GM12878 (cell line): Measurements from ENCODE around the gene SPAAR. TPM values are rescaled to one million over a fixed set of nuclear protein-coding genes. Genes with fewer than 3 reads are reported as not detected.
"Not testable (repeated sequence)": the region's sequence is repeated elsewhere in the genome, so short reads cannot be mapped to it uniquely, and the experiment has no call there.

Experiments used
- ATAC-seq: fragments of 200-7000 bp; cut with Tn5 transposase; 3 replicates; pipeline ENCODE4 v1.9.1; 2020; ENCODE audit warnings: mild to moderate bottlenecking, moderate library complexity
- BruUV-seq: library from RNA; stranded (reverse); fragments of 400-500 nt; replicated peaks from 2 replicates; lab custom pipeline; 2021; lab: Mats Ljungman, UMichigan
- CTCF ChIA-PET: fragments of 300-600 bp; sonication (Branson Sonifier 250); formaldehyde crosslinking; extraction: SDS; loops from one replicate; lab custom pipeline; 2021; ENCODE audit warnings: inconsistent platforms; lab: Yijun Ruan, JAX
- POLR2A ChIA-PET: fragments of 350-600 bp; formaldehyde crosslinking; extraction: SDS; loops from one replicate; lab custom pipeline; 2021; ENCODE audit warnings: inconsistent platforms; lab: Charles Lee
- RAD21 ChIA-PET: fragments of 300-600 bp; sonication (Branson Sonifier 250); formaldehyde crosslinking; loops from one replicate; lab custom pipeline; 2023; ENCODE audit warnings: antibody characterized with exemption; ENCODE audit not compliant: unreplicated experiment; lab: Charles Lee
- SMC1A ChIA-PET: fragments of 300-600 bp; sonication (Branson Sonifier 250); formaldehyde crosslinking; loops from one replicate; lab custom pipeline; 2023; ENCODE audit not compliant: unreplicated experiment, uncharacterized antibody; lab: Charles Lee
- DNase-seq: peaks from one replicate; pipeline ENCODE4 v3.0.0-alpha.2; 2011; ENCODE audit warnings: low read depth, low spot score
- FAIRE-seq: peaks from 3 replicates; lab custom pipeline; 2011; peaks lifted over from hg19 to GRCh38; lab: Jason Lieb, UNC
- H2AFZ ChIP-seq: 2 replicates; pipeline ENCODE4 v1.6.0; 2011; ENCODE audit warnings: low read depth, low read length, control low read depth; ENCODE audit not compliant: control insufficient read depth
- H3K27ac ChIP-seq: 2 replicates; pipeline ENCODE4 v1.5.1; 2011; ENCODE audit warnings: control low read depth; ENCODE audit not compliant: control insufficient read depth, insufficient read depth
- H3K27me3 ChIP-seq, 2 experiments: replicated peaks in 1 of 2; 2 replicates each; pipeline versions ENCODE4 v1.6.0 to v1.6.1; 2011; ENCODE audit warnings: low read length in 1 of 2; ENCODE audit not compliant: control insufficient read depth in 2 of 2, insufficient read depth in 2 of 2
- H3K36me3 ChIP-seq, 2 experiments: 2 replicates each; pipeline ENCODE4 v1.5.1; 2011; ENCODE audit warnings: low read length in 1 of 2; ENCODE audit not compliant: control insufficient read depth in 2 of 2, insufficient read depth in 2 of 2
- H3K4me1 ChIP-seq: 2 replicates; pipeline ENCODE4 v1.6.1; 2011; ENCODE audit warnings: mild to moderate bottlenecking, low read length, moderate library complexity, mixed read lengths; ENCODE audit not compliant: control insufficient read depth, insufficient read depth
- H3K4me2 ChIP-seq: 2 replicates; pipeline ENCODE4 v1.6.0; 2011; ENCODE audit warnings: control low read depth; ENCODE audit not compliant: control insufficient read depth, insufficient read depth
- H3K4me3 ChIP-seq: fragments of 200-600 bp; sonication (generic); 2 replicates; pipeline ENCODE4 v1.5.1; 2016
- H3K79me2 ChIP-seq: 2 replicates; pipeline ENCODE4 v1.6.0; 2011; ENCODE audit warnings: low read length; ENCODE audit not compliant: control insufficient read depth, insufficient read depth
- H3K9ac ChIP-seq: 2 replicates; pipeline ENCODE4 v1.8.0; 2011; ENCODE audit warnings: low read length, control low read depth, mixed read lengths; ENCODE audit not compliant: control insufficient read depth, insufficient read depth
- H3K9me3 ChIP-seq: replicated peaks from 3 replicates; pipeline ENCODE4 v1.5.1; 2011; ENCODE audit warnings: mild to moderate bottlenecking, low read length; ENCODE audit not compliant: control insufficient read depth, insufficient read depth
- H4K20me1 ChIP-seq: 2 replicates; pipeline ENCODE4 v1.6.0; 2011; ENCODE audit not compliant: control insufficient read depth, insufficient read depth
- IRF5 ChIP-seq: fragments of 450-650 bp; IDR thresholded peaks from 2 replicates; pipeline ENCODE4 v1.6.1; 2017; ENCODE audit warnings: borderline replicate concordance
- KAT2A ChIP-seq: conservative IDR thresholded peaks from 2 replicates; pipeline ENCODE4 v1.6.1; 2011; ENCODE audit warnings: low read depth, low read length; ENCODE audit not compliant: control insufficient read depth
- NR2C1 ChIP-seq: fragments of 450-650 bp; IDR thresholded peaks from 2 replicates; pipeline ENCODE4 v1.6.1; 2017; ENCODE audit warnings: antibody characterized with exemption, mild to moderate bottlenecking, moderate library complexity
- PAX5 ChIP-seq: IDR thresholded peaks from 2 replicates; pipeline ENCODE4 v1.6.1; 2011; ENCODE audit warnings: low read depth, low read length, borderline replicate concordance
- RAD21 ChIP-seq: IDR thresholded peaks from 2 replicates; pipeline ENCODE4 v1.6.1; 2011; ENCODE audit warnings: mild to moderate bottlenecking, low read depth, low read length, moderate library complexity; ENCODE audit not compliant: insufficient read depth
- STAT1 ChIP-seq: fragments of 450-650 bp; conservative IDR thresholded peaks from 2 replicates; pipeline ENCODE4 v1.6.1; 2014; ENCODE audit warnings: antibody characterized with exemption, mild to moderate bottlenecking
- WGBS: methylation state at CpG from one replicate; pipeline ENCODE4 v1.1.6; 2016; ENCODE audit warnings: low lambda C conversion rate; ENCODE audit not compliant: insufficient replicate concordance, insufficient coverage; ENCODE audit errors: missing lambda C conversion rate; 5-methylcytosine and 5-hydroxymethylcytosine counted together
- in situ Hi-C: fragments of 300-500 bp; cut with MboI; formaldehyde crosslinking; loops from 9 replicates; pipeline ENCODE4 v1.14.3; 2018; ENCODE audit warnings: mixed read lengths
- intact Hi-C: fragments of 100-400 bp; cut with micrococcal nuclease; formaldehyde crosslinking; loops from one replicate; pipeline ENCODE4 v1.14.2; 2022; ENCODE audit not compliant: unreplicated experiment
- polyA plus RNA-seq, 11 experiments: library from polyadenylated mRNA; depleted of rRNA in 4 of 11; unstranded in 6 of 11; stranded (reverse) in 5 of 11; fragments of >200 nt; fragmentation: Nextera tagmentation in 4 of 11; fragmentation: Illumina TruSeq in 1 of 11; extraction: Ambion mirVana in 4 of 11; extraction: Trizol in 1 of 11; gene quantifications; 1 replicate in 1 of 11; 2 replicates in 10 of 11; pipeline versions ENCODE4 v1.2.1 to v1.2.3, GENCODE V29; 2011 to 2016; ENCODE audit warnings: inconsistent platforms in 2 of 11, missing spikeins in 2 of 11, low read depth in 1 of 11
- total RNA-seq, 4 experiments: library from RNA; depleted of rRNA in 3 of 4; stranded (reverse); fragments of >200 nt in 3 of 4; fragmentation: Illumina TruSeq in 1 of 4; extraction: Trizol in 1 of 4; gene quantifications; 2 replicates each; pipeline versions ENCODE4 v1.2.1 to v1.2.3, GENCODE V29; 2013 to 2021

Gene SPAAR
- total and polyA plus RNA-seq, 10 of the 15 experiments (the other 5 are each of a cell fraction or from before 2014, with no cell fraction given): not detected

GRCh38 chr9:35882996-35883395 lies 26.3 kb upstream of the SPAAR start:
- ChIA-PET CTCF (interaction anchor here (0.9 to 6.6 kb wide), 28 partner anchors 9 to 279 kb away, joined by 4 to 292 read pairs (median 8); partner anchors contain the start of genes FAM221B, GBA2, HINT2 and RGP1), SMC1A (interaction anchor here (0.7 to 3.0 kb wide), 24 partner anchors 11 to 224 kb away, joined by 3 to 117 read pairs (median 6); partner anchors contain the start of genes FAM221B, OR13J1, SPAG8 and TMEM8B)
- no TSS peak for BruUV-seq

GRCh38 chr9:35884908-35885307 lies 24.4 kb upstream of the SPAAR start:
- H2AFZ ChIP-seq, H3K27ac ChIP-seq, H3K9me3 ChIP-seq, ATAC-seq, POLR2A ChIA-PET, H3K9ac ChIP-seq, H4K20me1 ChIP-seq, FAIRE-seq, H3K79me2 ChIP-seq, H3K36me3 ChIP-seq, H3K4me2 ChIP-seq, BruUV-seq, H3K27me3 ChIP-seq, H3K4me1 ChIP-seq, DNase-seq, H3K4me3 ChIP-seq: not testable (repeated sequence)
- intact Hi-C loops: loop anchor here (5.0 kb wide), 1 partner anchor 148 kb away; no protein-coding TSS in a partner anchor
- in situ Hi-C loops: loop anchor here (5.0 kb wide), 1 partner anchor 98 kb away; no protein-coding TSS in a partner anchor
- ChIA-PET SMC1A (interaction anchor here (1.0 kb wide), 1 partner anchor 59 kb away, joined by 4 read pairs; no protein-coding TSS in a partner anchor), RAD21 (interaction anchor here (0.8 to 2.3 kb wide), 3 partner anchors 51 to 125 kb away, joined by 3 to 11 read pairs (median 3); no protein-coding TSS in a partner anchor), CTCF (interaction anchor here (0.7 to 1.9 kb wide), 5 partner anchors 58 to 239 kb away, joined by 3 to 6 read pairs (median 3); no protein-coding TSS in a partner anchor)
- 62% methylated on average over 3 of the region's 3 CpGs for WGBS

More at GRCh38 chr9:35882996-35883395, 26.3 kb upstream of the SPAAR start:
- no peak overlapping the region for H2AFZ ChIP-seq
- POLR2A ChIA-PET: interaction anchor here (2.3 kb wide), 1 partner anchor 57 kb away, joined by 11 read pairs; no protein-coding TSS in a partner anchor
- H3K9me3 ChIP-seq: no peaks in the 10 kb centered on the region
- no peak overlapping the region for H3K4me2 ChIP-seq
- no peaks in the 10 kb centered on the region for H4K20me1 ChIP-seq
- no peak overlapping the region for H3K9ac ChIP-seq
- no peak overlapping the region for H3K4me3 ChIP-seq
- RAD21 ChIA-PET: interaction anchor here (0.8 to 6.2 kb wide), 14 partner anchors 20 to 236 kb away, joined by 3 to 138 read pairs (median 7); partner anchors contain the start of genes FAM221B, SPAG8 and TMEM8B
- H3K27ac ChIP-seq: no peak overlapping the region
- H3K36me3 ChIP-seq: no peaks in the 10 kb centered on the region
- ATAC-seq (no peak), DNase-seq (no peak), FAIRE-seq (no peak)
- intact Hi-C loops: loop anchor here (1.0 to 5.0 kb wide), 3 partner anchors 57 to 146 kb away; no protein-coding TSS in a partner anchor
- WGBS: 67% methylated on average over 3 of the region's 3 CpGs
- H3K79me2 ChIP-seq: no peaks in the 10 kb centered on the region
- H3K27me3 ChIP-seq: no peaks in the 10 kb centered on the region
- no peaks in the 10 kb centered on the region for H3K4me1 ChIP-seq
- in situ Hi-C loops: loop anchor here (5.0 kb wide), 1 partner anchor 96 kb away; no protein-coding TSS in a partner anchor
- TF ChIP-seq IRF5 (no peak), NR2C1 (no peak), STAT1 (no peak), PAX5 (no peak), KAT2A (no peak), RAD21 (no peak)
